Astrocyte (in vitro differentiated cells and primary cell): ENCODE results near the gene KCNQ1OT1.

Experiments used
- EZH2 ChIP-seq: IDR thresholded peaks from 2 replicates; pipeline ENCODE4 v1.6.1; 2012; ENCODE audit warnings: mild to moderate bottlenecking, low read length, inconsistent platforms; ENCODE audit not compliant: insufficient read depth
- TF ChIP-seq, protein P1 (sequence below): IDR thresholded peaks from 2 replicates; pipeline ENCODE4 v1.5.1; 2011; ENCODE audit warnings: low read depth, mild to moderate bottlenecking, inconsistent platforms, low read length, moderate library complexity; ENCODE audit not compliant: insufficient read depth

DNA sequence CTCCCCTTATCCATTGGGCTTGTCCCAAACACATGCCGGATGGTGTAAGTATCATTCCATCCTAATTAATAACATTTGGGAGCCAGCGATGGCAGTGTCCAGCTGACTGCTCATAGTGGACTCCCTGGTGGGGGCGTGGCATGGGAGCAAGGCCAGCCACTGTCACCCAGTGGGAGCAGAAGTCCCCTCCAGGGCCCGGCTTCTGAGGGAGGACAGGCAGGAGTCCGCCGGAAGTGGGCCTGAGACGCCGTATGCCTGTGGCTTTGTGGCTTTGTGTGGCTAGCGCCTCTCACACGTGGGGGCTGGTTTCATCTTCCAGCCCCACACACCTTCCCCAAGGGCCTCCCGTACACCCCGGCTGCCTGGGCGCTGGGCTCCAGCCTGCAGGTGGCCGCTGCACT lies 130.5 kb downstream of the KCNQ1OT1 start:
- TF ChIP-seq, protein P1, sequence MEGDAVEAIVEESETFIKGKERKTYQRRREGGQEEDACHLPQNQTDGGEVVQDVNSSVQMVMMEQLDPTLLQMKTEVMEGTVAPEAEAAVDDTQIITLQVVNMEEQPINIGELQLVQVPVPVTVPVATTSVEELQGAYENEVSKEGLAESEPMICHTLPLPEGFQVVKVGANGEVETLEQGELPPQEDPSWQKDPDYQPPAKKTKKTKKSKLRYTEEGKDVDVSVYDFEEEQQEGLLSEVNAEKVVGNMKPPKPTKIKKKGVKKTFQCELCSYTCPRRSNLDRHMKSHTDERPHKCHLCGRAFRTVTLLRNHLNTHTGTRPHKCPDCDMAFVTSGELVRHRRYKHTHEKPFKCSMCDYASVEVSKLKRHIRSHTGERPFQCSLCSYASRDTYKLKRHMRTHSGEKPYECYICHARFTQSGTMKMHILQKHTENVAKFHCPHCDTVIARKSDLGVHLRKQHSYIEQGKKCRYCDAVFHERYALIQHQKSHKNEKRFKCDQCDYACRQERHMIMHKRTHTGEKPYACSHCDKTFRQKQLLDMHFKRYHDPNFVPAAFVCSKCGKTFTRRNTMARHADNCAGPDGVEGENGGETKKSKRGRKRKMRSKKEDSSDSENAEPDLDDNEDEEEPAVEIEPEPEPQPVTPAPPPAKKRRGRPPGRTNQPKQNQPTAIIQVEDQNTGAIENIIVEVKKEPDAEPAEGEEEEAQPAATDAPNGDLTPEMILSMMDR, result no peak
- no peak for TF ChIP-seq EZH2
